SK-N-SH (cell line): Measurements from ENCODE around the gene BTBD3.

Source experiments
- CHD2 ChIP-seq: fragments of 150-350 bp; IDR thresholded peaks from 2 replicates; pipeline ENCODE4 v1.6.1; 2018; ENCODE audit warnings: low read length; ENCODE audit not compliant: partially characterized antibody
- EP300 ChIP-seq, 2 experiments: IDR thresholded peaks; 2 replicates each; pipeline versions ENCODE4 v1.4.0 to v1.6.1; 2012; ENCODE audit warnings: borderline replicate concordance in 1 of 2, low read depth in 1 of 2, low read length in 1 of 2
- GABPA ChIP-seq: IDR thresholded peaks from 2 replicates; pipeline ENCODE4 v1.4.0; 2012; ENCODE audit warnings: low read depth, mild to moderate bottlenecking
- JUND ChIP-seq: IDR thresholded peaks from 2 replicates; pipeline ENCODE4 v1.4.0; 2012
- NRF1 ChIP-seq: IDR thresholded peaks from 2 replicates; pipeline ENCODE4 v1.6.1; 2012; ENCODE audit warnings: low read depth, mild to moderate bottlenecking, low read length
- TCF12 ChIP-seq: IDR thresholded peaks from 2 replicates; pipeline ENCODE4 v1.4.0; 2012
- YY1 ChIP-seq: IDR thresholded peaks from 2 replicates; pipeline ENCODE4 v1.4.0; 2012; ENCODE audit warnings: low read depth, mild to moderate bottlenecking
- TF ChIP-seq, protein P1 (sequence below): IDR thresholded peaks from 2 replicates; pipeline ENCODE4 v1.6.1; 2012; ENCODE audit warnings: mild to moderate bottlenecking, low read depth, low read length, moderate library complexity
- TF ChIP-seq, protein P2 (sequence below): fragments of 200-600 bp; sonication (generic); IDR thresholded peaks from 2 replicates; pipeline ENCODE4 v1.6.1; 2017; ENCODE audit warnings: antibody characterized with exemption, mild to moderate bottlenecking, moderate library complexity
- TF ChIP-seq, protein P3 (sequence below): fragments of 150-350 bp; IDR thresholded peaks from 2 replicates; pipeline ENCODE4 v1.6.1; 2017; ENCODE audit warnings: antibody characterized with exemption, low read length, low read depth, borderline replicate concordance
- TF ChIP-seq, protein P4 (sequence below): fragments of 150-350 bp; IDR thresholded peaks from 2 replicates; pipeline ENCODE4 v1.6.1; 2016; ENCODE audit warnings: mild to moderate bottlenecking, low read depth, low read length

DNA sequence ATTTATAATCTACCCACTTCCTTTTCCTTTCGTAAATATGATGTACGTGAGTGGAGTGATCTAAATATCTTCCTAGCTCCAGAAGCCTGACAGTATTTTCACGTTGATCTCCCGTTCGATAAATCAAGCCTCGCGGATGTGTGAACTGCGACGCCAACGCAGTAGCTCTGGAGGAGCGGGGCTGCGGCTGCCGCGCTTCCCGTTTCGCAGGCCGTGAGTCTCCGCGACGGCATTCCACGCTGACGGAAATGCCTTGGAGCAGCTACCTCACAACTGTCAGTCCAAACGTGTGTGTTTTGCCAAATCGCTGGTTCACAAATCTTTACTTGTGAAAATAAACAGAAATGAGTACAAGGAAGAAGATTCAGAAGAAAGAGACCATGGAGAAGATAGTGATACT lies 41.2 kb downstream of the BTBD3 start:
- TF ChIP-seq, protein P1, sequence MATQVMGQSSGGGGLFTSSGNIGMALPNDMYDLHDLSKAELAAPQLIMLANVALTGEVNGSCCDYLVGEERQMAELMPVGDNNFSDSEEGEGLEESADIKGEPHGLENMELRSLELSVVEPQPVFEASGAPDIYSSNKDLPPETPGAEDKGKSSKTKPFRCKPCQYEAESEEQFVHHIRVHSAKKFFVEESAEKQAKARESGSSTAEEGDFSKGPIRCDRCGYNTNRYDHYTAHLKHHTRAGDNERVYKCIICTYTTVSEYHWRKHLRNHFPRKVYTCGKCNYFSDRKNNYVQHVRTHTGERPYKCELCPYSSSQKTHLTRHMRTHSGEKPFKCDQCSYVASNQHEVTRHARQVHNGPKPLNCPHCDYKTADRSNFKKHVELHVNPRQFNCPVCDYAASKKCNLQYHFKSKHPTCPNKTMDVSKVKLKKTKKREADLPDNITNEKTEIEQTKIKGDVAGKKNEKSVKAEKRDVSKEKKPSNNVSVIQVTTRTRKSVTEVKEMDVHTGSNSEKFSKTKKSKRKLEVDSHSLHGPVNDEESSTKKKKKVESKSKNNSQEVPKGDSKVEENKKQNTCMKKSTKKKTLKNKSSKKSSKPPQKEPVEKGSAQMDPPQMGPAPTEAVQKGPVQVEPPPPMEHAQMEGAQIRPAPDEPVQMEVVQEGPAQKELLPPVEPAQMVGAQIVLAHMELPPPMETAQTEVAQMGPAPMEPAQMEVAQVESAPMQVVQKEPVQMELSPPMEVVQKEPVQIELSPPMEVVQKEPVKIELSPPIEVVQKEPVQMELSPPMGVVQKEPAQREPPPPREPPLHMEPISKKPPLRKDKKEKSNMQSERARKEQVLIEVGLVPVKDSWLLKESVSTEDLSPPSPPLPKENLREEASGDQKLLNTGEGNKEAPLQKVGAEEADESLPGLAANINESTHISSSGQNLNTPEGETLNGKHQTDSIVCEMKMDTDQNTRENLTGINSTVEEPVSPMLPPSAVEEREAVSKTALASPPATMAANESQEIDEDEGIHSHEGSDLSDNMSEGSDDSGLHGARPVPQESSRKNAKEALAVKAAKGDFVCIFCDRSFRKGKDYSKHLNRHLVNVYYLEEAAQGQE: no peak
- TF ChIP-seq EP300 (IDR thresholded peaks at IDR 0.05; ENCODE audit: borderline replicate concordance in 1 of 2, low read depth in 1 of 2, low read length in 1 of 2) (no peak), GABPA (no peak), YY1 (no peak), JUND (no peak), NRF1 (no peak), CHD2 (no peak), TCF12 (no peak)
- TF ChIP-seq, protein P2, sequence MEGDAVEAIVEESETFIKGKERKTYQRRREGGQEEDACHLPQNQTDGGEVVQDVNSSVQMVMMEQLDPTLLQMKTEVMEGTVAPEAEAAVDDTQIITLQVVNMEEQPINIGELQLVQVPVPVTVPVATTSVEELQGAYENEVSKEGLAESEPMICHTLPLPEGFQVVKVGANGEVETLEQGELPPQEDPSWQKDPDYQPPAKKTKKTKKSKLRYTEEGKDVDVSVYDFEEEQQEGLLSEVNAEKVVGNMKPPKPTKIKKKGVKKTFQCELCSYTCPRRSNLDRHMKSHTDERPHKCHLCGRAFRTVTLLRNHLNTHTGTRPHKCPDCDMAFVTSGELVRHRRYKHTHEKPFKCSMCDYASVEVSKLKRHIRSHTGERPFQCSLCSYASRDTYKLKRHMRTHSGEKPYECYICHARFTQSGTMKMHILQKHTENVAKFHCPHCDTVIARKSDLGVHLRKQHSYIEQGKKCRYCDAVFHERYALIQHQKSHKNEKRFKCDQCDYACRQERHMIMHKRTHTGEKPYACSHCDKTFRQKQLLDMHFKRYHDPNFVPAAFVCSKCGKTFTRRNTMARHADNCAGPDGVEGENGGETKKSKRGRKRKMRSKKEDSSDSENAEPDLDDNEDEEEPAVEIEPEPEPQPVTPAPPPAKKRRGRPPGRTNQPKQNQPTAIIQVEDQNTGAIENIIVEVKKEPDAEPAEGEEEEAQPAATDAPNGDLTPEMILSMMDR: no peak
- TF ChIP-seq, protein P3, sequence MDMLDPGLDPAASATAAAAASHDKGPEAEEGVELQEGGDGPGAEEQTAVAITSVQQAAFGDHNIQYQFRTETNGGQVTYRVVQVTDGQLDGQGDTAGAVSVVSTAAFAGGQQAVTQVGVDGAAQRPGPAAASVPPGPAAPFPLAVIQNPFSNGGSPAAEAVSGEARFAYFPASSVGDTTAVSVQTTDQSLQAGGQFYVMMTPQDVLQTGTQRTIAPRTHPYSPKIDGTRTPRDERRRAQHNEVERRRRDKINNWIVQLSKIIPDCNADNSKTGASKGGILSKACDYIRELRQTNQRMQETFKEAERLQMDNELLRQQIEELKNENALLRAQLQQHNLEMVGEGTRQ: no peak
- TF ChIP-seq, protein P4, sequence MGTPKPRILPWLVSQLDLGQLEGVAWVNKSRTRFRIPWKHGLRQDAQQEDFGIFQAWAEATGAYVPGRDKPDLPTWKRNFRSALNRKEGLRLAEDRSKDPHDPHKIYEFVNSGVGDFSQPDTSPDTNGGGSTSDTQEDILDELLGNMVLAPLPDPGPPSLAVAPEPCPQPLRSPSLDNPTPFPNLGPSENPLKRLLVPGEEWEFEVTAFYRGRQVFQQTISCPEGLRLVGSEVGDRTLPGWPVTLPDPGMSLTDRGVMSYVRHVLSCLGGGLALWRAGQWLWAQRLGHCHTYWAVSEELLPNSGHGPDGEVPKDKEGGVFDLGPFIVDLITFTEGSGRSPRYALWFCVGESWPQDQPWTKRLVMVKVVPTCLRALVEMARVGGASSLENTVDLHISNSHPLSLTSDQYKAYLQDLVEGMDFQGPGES: no peak
